NCI-H82 treated with DMSO at 0.1 percent for 48 hours (cell line): ENCODE results near the gene LANCL2.

Source experiments
- DNase-seq: peaks from one replicate; lab custom pipeline; 2025; ENCODE audit not compliant: unreplicated experiment; lab: John Stamatoyannopoulos, UW

Gene LANCL2

DNA sequence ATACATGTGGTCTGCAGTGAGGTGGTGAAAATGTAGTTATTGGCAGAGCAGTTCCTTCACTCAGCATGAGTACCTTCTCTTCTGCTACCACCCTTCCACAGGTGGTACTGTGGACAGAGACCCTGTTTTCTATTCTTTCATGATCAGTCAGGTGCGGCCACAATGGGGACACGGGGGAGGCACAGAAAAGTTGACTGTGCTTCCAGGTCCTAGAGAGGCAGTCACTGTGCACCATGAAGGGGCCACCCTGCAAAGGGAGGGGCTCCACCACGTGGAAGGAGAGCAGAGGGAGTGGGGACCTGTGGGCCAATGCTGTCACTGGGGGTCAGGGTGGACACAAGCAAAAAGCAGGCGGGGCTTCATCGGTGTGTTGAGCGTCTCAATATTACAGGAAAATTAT is 3.6 kb upstream of the LANCL2 start:
- DNase-seq, result no peak

DNA sequence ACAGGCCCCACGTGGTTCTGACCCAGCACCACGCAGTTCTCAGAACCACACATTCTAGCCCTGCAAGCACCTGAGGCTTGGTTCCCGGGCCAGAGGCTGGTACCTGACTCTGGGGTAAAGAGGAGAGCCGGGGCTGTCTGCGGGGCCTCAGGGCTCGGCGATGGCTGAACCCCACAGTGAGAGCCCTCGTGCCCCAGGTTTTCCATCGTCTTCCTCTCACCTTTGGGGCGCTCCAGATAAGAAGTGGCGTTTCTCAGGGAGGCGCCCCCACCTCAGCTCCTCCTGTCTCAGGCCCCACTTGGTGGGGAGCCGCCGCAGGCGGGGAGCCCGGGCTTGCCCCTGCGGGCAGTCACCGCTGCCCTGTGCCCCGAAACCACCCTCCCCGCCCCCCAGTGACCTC is 2.2 kb upstream of the LANCL2 start:
- no peak for DNase-seq

GRCh38 chr7:55363386-55364170 is 1.6 kb upstream of the LANCL2 start:
- DNase-seq, result no peak

GRCh38 chr7:55365675-55366460 is 731 bp downstream of the LANCL2 start:
- peak; percentile 65 for DNase-seq

DNA sequence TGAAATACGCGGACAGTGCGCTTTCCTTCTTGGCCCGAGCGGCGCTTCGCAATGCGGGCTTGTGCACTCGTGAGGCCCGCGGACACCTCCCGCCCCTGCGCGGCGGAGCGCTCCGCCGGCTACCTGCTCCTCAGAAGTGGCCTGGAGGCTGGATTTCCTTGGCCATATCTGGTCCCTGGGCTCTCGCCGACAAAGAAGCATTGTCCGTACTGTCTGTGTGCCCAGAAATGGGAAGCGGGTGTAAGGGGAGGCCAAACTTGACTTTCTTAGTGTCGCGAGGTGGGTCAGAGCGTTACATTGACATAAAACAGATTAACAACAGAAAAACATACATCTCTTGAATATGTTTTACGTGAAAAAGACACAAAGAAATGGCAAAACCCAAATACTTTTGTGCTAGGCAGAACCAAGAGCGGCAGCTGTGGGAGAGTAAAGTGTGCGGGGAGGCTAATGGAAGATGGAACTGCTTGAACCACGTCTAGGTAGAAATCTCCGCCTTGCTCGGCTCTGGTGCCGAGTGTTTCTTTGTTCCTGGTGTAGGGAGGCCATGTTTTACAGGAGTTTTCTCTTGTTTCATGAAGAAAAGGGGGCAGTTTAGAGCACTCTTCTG is 1.4 kb downstream of the LANCL2 start:
- DNase-seq, result no peak

DNA sequence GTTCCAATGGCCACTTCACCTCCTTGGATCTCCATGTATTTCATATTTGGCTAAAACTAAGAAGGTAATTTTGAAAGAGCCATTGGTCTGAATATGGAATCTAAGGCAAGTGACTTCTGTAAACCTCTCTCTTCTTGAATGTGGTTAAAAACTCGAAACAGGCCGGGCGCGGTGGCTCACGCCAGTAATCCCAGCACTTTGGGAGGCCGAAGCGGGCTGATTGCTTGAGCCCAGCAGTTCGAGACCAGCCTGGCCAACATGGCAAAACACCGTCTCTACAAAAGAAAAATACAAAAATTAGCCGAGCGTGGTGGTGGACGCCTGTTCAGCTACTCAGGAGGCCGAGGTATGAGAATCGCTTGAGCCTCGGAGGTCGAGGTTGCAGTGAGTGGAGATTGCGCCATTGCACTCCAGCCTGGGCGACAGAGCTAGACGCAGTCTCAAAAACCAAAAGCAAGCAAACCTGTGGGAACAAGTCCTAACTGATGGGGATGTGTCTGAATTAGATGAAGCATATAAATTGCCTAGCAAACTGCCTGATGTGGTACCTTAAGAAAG is 2.2 kb downstream of the LANCL2 start:
- DNase-seq, result no peak

GRCh38 chr7:55369427-55370400 is 4.6 kb downstream of the LANCL2 start:
- no peak for DNase-seq

DNA sequence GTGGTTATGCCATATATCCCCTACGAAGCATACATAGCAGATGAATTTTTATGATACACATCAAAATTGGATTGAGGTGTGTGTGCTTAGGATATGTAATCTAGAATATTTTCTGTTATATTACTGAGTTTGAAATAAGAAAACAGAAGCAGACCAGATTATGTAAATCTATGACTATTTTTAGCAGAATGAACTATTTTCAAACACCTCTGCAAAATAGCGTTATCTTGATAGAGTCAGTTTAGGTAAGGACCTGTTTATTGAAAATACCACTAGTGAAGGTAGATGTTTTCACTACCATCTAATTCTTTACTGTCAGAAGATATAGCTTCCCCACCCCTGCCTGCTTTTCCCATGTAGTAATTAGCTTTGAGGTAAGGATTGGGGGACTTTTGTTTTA is 9.1 kb downstream of the LANCL2 start:
- DNase-seq, result no peak

DNA sequence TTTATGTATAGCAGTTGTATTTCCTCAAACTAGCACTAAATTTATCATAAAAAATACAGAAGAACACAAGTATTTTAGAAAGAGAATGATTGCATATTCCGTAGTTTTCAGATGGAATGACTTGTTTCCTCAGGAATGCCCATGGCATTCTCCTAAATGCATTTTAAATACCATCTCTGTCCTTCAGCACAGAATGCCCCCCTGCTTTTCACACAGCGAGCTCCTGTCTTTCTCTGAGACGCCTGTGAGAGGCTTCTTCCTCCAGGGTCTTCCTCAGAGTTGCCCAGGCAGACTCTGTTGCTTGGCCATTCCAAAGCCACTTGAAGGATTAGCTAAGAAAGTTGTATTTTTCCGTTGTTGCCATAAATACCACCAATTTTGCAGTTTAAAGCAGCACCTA is 10.1 kb downstream of the LANCL2 start:
- DNase-seq, result no peak

- DNase-seq, result no peak
Observed at GRCh38 chr7:55377162-55377817, 12.2 kb downstream of the LANCL2 start.

GRCh38 chr7:55379285-55379684 is 14.1 kb downstream of the LANCL2 start:
- DNase-seq, result no peak

- DNase-seq, result no peak
Observed at GRCh38 chr7:55381189-55381588, 16.1 kb downstream of the LANCL2 start.

GRCh38 chr7:55381696-55382095 is 16.6 kb downstream of the LANCL2 start:
- DNase-seq, result no peak

DNA sequence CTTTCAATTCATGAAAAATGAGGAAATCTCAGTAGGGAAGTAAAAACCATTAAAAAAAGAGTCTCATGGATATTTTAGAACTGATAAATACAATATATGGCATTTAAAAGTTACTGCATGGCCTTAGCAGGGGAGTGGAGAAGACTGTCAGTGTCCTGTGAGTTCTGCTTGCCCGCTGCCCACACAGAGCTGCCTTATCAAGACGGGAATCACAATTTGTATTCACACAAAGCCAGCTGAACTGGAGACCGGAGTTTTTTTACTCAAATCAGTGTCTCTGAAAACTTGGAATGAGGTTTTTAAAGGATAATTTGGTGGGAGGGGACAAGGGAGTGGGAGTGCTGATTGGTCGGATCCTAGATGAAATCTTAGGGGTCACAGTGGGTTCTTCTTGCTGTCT is 17.1 kb downstream of the LANCL2 start:
- no peak for DNase-seq

GRCh38 chr7:55386541-55386940 is 21.4 kb downstream of the LANCL2 start:
- DNase-seq, result no peak

DNA sequence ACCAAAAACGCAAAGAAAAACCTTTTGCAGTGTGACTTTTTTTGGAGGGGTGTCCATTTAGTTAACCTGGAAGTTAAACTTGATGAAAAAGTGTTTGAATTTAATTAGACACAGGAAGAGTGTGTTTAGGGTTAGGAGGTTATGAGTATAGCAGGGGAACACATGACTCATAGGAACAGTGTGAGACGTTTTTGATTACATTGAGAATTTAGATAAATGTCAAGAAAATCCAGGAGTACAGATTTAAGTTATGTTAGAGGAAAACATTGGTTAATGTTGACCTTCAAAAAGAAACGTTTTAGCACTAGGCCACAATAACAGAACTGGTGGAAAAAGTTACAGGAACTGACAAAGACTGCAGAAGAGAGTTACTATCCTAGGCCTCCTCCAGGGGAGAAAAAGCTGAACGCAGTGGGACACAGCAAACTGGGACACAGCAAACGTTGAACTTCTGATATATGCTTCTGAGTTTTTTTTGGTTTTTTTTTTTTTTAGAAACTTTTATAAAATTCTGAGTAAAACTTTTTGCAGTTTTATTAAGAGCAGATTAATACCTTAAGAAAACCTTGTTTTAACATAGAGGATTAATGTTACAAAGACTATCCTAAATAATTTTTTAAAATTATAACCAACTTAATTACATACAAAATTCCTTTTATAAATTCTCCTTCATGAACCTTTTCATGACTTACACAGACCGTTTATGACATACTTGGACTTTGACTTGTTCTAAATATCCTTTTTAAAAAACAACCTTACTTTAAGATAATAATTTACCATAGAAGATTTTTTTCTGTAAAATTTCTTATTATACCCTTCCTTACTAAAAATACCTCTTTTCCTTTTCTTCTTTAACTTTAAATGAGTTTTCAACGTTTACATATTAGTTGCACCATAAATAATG is 22.2 kb downstream of the LANCL2 start:
- no peak for DNase-seq

- DNase-seq, result no peak
Observed at GRCh38 chr7:55396233-55396785, 31.2 kb downstream of the LANCL2 start.

GRCh38 chr7:55397617-55398016 is 32.5 kb downstream of the LANCL2 start:
- no peak for DNase-seq

DNA sequence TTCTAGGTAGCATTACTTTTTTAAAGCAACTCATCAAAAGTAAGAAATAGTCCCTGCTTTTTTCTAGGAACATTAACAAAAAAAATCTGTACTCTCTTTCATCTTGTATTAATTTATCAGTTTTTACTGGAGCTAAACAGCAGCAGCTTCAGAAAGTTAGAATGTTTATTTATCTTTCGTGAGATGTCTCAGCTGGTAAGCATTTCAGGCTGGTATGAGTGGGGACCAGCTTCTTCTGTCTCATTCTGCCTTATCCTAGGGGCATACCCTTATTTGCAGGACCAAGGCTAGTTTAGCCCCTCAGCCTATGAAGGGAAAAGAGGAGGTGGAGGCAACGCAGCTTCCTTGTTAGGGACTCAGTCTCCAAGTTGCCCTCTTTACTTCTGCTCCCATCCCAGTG is 35.1 kb downstream of the LANCL2 start:
- DNase-seq, result no peak
